CD4-positive, alpha-beta T cell treated with Interleukin-17A for 1 hour (primary cell): ENCODE measurements around the gene MAP6.

ENCODE experiments used
- DNase-seq: peaks from one replicate; pipeline ENCODE4 v3.0.0-alpha.2; 2020

The MAP6 gene

DNA sequence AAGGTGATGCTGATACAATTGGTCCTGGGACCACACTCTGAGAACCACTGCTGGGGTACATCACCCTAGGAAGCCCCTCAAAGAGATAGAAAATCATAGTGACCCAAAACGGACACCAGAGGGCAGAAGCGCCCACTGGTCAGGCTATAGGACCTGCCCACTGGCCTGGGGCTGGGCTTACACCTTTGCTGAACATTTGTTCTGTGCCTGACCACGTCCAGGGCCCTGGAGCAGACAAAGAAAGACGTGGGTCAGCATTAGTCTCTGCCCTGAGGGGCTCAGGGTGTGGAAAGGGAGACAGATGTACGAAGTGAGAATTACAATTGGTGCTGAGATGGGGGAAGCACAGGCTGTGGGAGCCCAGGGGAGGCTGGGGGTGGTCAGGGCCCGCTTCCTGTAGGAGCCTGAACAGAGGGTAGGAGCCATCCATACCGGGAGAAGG lies 121.2 kb downstream of the MAP6 start:
- DNase-seq: peak; percentile 40

GRCh38 chr11:75547177-75547576 lies 121.7 kb downstream of the MAP6 start:
- no peak for DNase-seq

GRCh38 chr11:75543806-75544205 lies 125.0 kb downstream of the MAP6 start:
- DNase-seq: no peak

- DNase-seq: no peak
Measured at GRCh38 chr11:75542088-75542438, 126.8 kb downstream of the MAP6 start.

GRCh38 chr11:75541193-75542087 lies 127.4 kb downstream of the MAP6 start:
- no peak for DNase-seq

DNA sequence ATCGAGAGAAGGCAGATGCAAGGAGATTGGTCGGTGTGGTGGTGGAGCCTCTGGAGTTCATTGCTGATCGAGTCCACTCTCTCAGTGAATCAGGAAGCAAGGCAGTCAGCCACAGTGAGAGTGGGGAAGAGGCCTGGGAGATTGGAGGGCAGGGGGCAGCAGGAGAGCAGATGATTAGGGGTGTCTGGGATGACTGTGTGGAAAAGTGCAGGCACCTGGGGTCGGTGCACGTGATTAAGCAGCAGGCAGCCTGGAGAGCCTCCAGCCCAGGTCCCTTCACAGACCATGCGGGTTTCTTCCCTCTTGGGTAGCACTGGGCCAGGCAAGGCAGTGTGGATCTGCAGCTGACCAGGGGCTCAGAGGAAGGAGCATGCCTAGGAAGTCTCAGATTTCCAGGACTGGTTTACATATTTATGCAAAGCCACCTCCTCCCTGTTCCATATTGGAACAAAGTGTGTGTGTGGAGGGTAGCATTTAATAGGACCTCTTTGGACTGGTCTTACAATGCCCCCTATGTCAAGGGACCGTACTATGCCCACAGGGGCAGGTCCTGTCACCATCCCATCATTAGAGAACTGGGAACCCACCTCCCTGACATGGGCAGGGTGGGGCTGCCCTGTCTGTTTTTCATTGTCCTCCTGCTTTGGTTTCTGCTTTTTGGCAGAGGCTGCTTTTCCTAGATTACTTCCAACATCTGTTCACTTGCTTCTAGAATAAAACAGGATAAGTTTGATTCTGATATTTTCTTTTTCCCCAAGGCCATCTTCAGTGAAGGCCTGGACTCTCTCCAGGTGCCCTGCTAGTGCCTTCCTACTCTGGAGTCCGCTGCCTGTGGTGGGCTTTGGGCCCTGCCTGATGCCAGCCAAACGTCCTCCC lies 129.1 kb downstream of the MAP6 start:
- DNase-seq: no peak

DNA sequence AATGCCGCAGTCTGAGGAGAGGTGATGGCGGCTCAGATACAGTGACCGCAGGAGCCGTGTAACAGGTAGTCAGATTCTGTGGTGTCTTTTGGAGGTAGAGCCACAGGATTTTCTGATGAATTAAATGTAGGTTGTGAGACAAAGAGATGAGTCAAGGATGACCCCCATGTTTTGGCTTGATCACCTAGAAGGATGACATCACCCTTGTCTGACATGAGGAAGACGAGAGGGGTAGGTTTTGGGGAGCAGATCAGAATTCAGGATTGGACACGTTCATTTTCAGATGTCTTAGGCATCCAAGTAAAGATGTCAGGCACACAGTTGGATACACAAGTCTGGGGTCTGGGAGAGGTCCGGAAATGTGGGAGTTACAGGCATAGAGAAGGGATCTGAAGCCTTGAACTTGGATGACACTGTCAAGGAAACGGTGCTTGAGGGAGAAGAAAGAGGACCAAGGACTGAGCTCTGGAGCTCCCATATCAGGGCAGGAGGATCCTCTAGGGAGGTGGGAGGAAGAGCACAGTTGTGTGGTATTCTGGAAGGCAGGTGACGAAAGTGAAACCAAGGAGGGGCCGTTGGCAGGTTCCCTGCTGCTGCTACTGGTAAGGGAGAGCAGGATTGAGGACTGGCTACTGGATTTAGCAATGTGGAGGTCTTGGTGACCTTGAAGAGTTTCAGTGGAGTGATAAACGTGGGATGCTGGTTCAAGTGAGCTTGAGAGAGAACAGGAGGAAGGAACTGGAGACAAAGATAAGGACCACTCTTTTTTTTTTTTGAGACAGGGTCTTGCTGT lies 130.5 kb downstream of the MAP6 start:
- no peak for DNase-seq

GRCh38 chr11:75537740-75538139 lies 131.1 kb downstream of the MAP6 start:
- no peak for DNase-seq
